Mammary epithelial cell (primary cell): ENCODE data around the gene TNFRSF13B.
"Not testable (repeated sequence)": the region's sequence is repeated elsewhere in the genome, so short reads cannot be mapped to it uniquely, and the experiment has no call there.

Experiments
- CTCF ChIP-seq, 2 donors: IDR thresholded peaks in 1 of 2; conservative IDR thresholded peaks in 1 of 2; 2 replicates each; pipeline ENCODE4 v1.5.1; 2011 to 2012; ENCODE audit warnings: inconsistent platforms in 2 of 2, low read length in 2 of 2, mild to moderate bottlenecking in 2 of 2, control low read depth in 1 of 2, low read depth in 1 of 2; ENCODE audit not compliant: insufficient read depth in 1 of 2; ENCODE audit errors: extremely low read depth in 1 of 2
- EZH2 ChIP-seq: IDR thresholded peaks from 2 replicates; pipeline ENCODE4 v1.6.1; 2012; ENCODE audit warnings: low read length, inconsistent platforms, borderline replicate concordance

- not testable (repeated sequence) for TF ChIP-seq CTCF (conservative IDR thresholded peaks at IDR 0.05 in 1 of 2, IDR thresholded peaks at IDR 0.05 in 1 of 2; ENCODE audit: extremely low read depth in 1 of 2, insufficient read depth in 1 of 2, low read depth in 1 of 2, low read length in 2 of 2); EZH2
Measured at GRCh38 chr17:16955011-16955410, 16.9 kb downstream of the TNFRSF13B start.
